Activated T-helper 17 cell treated with anti-CD3 and anti-CD28 coated beads, Interleukin-2, amount 50 U/mL, for 72 hours (primary cell): ENCODE results near the gene ASCC1. TPM values are rescaled to one million over a fixed set of nuclear protein-coding genes. Genes with fewer than 3 reads are reported as not detected.
A peak's percentile ranks its signal among the peaks of the same experiment; 100 is the strongest.

Source experiments
- ATAC-seq: fragments of 150-1000 bp; cut with Tn5 transposase; replicated peaks from 2 replicates; pipeline ENCODE4 v1.10.0; 2021; ENCODE audit warnings: mild to moderate bottlenecking, moderate library complexity
- H3K27ac Mint-ChIP-seq: one replicate; pipeline ENCODE4 v1.8.0; 2022; ENCODE audit warnings: mixed read lengths
- H3K27me3 Mint-ChIP-seq: one replicate; pipeline ENCODE4 v1.8.0; 2022; ENCODE audit warnings: mixed read lengths
- H3K36me3 Mint-ChIP-seq: one replicate; pipeline ENCODE4 v1.8.0; 2022; ENCODE audit warnings: low read depth, mild to moderate bottlenecking, mixed read lengths
- H3K4me1 Mint-ChIP-seq: one replicate; pipeline ENCODE4 v1.8.0; 2022; ENCODE audit warnings: mixed read lengths
- H3K4me3 Mint-ChIP-seq: one replicate; pipeline ENCODE4 v1.8.0; 2022; ENCODE audit warnings: mild to moderate bottlenecking, mixed read lengths
- H3K9me3 Mint-ChIP-seq: one replicate; pipeline ENCODE4 v1.8.0; 2022; ENCODE audit warnings: mixed read lengths
- total RNA-seq, 2 donors: library from RNA; stranded (reverse); gene quantifications; one replicate each; pipeline ENCODE4 v1.2.3, GENCODE V29; 2022

Gene ASCC1
- total RNA-seq, 2 donors from 2014 or later = 44.0 to 48.6 TPM

DNA sequence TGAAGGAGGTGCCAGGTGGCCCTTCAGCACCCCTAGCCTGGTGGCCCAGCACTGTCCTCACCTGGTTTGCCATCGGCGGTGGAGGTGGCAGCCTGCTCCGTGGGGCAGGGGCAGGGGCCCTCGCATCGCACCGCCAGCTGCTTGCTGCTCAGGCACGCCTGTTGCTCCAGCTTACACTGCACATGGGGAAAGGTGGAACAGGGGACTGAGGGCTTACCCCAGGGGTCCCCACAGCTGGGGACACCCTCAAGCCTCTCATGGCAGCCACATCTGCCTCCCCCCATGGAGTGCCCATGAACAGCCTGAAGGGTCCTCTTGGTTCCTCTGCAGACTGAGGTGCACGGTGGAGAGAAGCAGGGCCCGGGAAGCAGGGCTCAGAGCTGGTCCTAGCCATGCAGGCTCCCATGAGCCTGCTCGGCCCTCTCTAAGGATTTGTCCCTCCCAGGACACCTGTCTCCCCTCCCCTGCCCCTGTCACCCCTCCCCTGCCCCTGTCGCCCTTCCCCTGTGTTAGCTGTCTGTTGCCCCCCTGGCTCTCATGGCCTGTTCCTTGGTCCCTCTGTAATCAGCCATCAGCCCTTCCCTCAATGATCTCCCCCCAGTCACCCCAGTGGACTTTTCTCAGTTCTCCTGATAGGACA lies 147.8 kb downstream of the ASCC1 start:
- Mint-ChIP-seq H3K27me3 (no peaks in the 10 kb centered on the region), H3K4me3 (no peak overlapping the region), H3K4me1 (peaks cover 9% of the 10 kb centered on the region), H3K9me3 (no peaks in the 10 kb centered on the region), H3K27ac (peak overlapping the region; percentile 53), H3K36me3 (peaks cover 98% of the 10 kb centered on the region)
- ATAC-seq = no peak

DNA sequence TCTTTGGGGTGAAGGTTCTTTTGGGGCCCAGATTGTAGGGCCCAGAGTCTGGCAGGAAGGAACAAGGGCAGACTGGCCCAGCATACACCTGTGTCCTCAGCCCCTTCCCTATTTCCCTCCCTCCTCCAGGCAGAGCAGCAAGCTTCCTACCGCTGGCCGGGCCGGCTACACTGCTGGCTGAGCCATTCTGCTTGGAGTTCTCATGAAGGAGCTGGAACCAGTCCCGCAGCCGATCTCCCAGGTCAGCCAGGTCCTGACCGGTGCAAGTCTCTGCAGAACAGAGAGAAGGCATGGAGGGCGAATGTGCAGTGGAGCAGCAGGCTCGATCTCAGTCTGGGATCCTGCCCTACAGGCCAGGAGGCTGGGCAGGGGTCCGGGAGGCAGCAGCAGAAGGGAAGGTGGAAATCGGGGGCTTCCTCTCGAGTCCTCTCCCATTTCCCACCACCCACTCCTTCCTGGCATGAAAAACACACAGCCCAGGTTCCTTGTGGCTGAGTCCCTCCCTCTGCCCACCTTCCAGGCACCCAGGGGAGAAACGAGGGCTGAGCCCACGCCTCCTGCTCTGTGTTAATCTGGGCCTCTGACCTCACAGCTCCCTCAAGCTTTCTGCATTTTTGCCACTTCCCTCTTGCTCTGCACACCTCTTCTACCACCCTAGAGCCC lies 148.5 kb downstream of the ASCC1 start:
- Mint-ChIP-seq H3K27me3 (no peaks in the 10 kb centered on the region), H3K4me1 (peaks cover 9% of the 10 kb centered on the region), H3K4me3 (no peak overlapping the region), H3K36me3 (peaks cover 98% of the 10 kb centered on the region), H3K27ac (no peak overlapping the region), H3K9me3 (no peaks in the 10 kb centered on the region)
- no peak for ATAC-seq

DNA sequence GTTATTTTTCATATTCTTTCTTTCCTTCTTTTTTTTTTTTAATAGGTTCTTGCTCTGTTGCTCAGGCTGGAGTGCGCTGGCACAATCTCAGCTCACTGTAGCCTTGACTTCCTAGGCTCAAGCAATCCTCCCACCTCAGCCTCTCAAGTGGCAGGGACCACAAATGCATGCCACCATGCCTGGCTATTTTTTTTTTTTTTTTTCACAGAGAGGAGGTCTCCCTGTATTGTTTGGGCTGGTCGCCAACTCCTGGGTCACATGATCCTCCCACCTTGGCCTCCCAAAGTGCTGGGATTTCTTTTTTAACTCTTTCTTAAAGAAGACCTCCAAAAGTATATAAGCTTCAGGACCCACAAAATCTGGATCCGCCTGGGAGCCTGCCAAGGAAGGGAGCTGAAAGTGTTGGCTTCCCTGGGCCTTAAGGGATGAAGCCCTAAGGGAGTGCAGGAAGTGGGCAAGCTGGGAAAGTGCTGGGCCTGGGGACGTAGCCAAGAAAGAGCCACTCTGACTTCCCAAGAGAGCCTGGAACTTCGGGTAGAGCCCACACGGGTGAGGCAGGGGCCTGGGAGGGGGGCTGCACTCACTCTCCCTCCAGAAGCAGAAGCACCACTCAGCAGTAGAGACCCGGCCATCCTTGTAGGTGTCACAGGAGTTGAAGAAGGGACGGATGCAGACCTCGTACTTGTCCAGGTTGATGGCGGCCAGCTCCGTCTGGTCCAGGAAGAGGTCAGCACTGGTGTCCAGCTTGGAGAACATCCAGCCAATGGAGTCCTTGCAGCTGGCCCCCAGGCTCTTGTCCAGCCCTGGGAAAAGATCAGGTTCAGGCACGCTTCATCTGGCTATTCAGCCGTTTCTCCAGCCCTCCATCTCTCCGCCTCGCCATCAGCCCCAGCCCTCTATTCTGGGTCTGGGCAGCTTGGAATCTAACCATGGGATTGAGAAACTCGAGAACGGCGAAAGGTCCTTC lies 149.5 kb downstream of the ASCC1 start:
- H3K27ac Mint-ChIP-seq = peak overlapping the region; percentile 50
- H3K4me3 Mint-ChIP-seq = no peak overlapping the region
- no peaks in the 10 kb centered on the region for H3K27me3 Mint-ChIP-seq
- H3K36me3 Mint-ChIP-seq = peaks cover 98% of the 10 kb centered on the region
- ATAC-seq = no peak
- H3K9me3 Mint-ChIP-seq = no peaks in the 10 kb centered on the region
- peaks cover 7% of the 10 kb centered on the region for H3K4me1 Mint-ChIP-seq

DNA sequence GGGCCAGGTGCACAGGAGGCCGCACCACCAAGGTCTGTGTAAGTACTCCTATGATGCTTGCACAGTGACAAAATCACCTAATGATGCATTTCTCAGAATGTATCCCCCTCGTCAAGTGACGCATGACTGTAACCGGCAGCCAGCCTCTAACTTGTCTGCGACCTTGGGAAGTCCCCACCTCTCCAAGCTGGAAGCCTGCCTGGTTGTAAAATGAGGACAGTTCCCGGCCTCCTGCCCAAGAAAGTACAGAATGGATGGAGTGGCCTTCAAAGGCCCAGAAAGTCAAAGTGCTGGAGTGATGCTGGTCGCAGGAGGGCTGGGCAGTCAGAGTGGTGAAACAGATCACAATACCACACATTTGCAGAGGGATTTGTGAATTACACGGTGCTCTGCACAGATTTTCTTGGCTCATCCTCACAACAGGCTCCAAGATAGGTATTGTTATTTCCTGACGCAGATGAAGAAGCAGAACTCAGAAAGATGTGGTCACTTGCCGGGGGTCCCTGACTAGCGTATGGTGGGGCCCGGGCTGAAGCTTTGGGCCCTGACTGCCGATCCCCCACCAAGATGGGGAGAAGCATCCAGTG lies 150.5 kb downstream of the ASCC1 start:
- Mint-ChIP-seq H3K36me3 (peaks cover 94% of the 10 kb centered on the region), H3K4me3 (no peak overlapping the region), H3K4me1 (peaks cover 5% of the 10 kb centered on the region), H3K9me3 (no peaks in the 10 kb centered on the region), H3K27me3 (no peaks in the 10 kb centered on the region), H3K27ac (no peak overlapping the region)
- ATAC-seq = no peak

DNA sequence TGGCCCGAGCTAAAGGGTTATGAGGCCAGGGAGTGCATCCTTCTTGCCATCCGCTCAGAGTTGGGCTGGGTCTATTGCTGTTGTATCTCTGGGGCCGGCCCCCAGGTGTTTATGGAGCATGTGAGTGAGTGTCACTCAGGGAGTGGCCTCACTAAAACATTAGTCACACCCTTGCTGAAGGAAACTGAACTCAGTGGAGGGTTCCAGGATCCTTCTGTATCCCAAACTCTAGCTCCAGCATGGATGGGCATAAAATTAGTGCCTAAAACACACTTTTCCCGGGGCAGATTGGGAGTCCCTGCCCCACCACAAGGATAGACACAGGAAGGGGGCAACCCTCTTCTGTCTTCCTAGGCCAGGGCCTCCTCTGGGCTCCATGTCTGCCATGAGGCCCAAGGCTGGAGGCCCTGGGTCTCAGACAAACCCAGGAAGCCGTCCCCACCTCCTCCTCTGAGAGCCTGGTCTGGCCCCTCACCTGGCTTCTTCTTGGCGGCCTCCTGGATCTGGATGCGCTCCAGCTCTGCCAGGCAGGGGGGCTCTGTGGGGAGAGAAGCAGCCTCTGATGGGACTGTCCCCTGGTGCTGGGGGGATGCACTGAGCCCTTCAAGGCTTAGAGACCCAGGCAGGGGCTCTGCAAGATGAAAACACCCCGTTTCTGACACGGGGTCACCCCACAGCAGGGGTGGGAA lies 152.2 kb downstream of the ASCC1 start:
- H3K27ac Mint-ChIP-seq = peak overlapping the region; percentile 64
- peaks cover 12% of the 10 kb centered on the region for H3K4me1 Mint-ChIP-seq
- no peak overlapping the region for H3K4me3 Mint-ChIP-seq
- no peaks in the 10 kb centered on the region for H3K27me3 Mint-ChIP-seq
- no peak for ATAC-seq
- no peaks in the 10 kb centered on the region for H3K9me3 Mint-ChIP-seq
- peaks cover 78% of the 10 kb centered on the region for H3K36me3 Mint-ChIP-seq

DNA sequence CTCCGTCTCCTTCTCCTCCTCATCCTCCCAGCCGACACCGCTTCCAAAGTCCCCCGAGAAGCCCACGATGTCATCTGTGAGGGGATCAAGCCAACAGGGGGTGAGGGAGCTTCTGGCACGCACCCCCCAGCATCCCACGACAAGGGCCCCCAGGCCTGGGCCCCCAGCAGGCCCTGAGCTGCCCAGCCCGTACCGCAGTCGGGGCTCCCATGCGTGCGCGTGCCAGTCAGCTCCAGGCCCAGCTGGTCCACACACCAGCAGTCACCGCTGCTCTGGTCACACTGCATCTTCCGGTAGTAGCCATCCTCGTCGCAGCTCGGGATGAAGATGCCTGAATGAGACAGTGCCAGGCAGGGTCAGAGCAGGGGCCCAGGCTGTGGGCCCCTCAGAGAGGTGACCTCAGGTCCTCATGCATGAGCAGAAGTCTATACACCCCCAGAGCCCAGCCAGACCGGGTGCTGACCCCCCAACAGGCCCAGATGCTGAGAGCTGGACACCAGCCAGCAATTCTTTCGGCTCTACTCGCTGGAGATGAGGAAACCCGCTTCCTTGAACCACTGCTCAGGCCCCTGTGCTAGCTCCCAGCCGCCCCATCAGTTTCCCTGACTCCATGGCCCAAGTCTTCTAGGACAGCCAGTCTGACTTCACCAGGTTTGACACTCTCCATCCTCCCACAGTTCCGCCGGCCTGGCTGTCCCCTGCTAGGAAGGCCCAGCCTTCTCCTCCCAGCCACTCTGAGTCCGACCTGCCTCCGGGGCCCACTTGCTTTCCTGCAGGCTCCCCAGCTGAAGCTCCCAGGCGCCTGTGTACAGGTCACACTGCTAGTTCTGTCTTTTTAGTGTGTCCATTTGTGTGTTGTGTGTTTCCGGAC lies 153.0 kb downstream of the ASCC1 start:
- H3K4me1 Mint-ChIP-seq = peaks cover 15% of the 10 kb centered on the region
- H3K4me3 Mint-ChIP-seq = no peak overlapping the region
- H3K36me3 Mint-ChIP-seq = peaks cover 70% of the 10 kb centered on the region
- peak overlapping the region; percentile 64 for H3K27ac Mint-ChIP-seq
- H3K9me3 Mint-ChIP-seq = no peaks in the 10 kb centered on the region
- no peaks in the 10 kb centered on the region for H3K27me3 Mint-ChIP-seq
- ATAC-seq = no peak

DNA sequence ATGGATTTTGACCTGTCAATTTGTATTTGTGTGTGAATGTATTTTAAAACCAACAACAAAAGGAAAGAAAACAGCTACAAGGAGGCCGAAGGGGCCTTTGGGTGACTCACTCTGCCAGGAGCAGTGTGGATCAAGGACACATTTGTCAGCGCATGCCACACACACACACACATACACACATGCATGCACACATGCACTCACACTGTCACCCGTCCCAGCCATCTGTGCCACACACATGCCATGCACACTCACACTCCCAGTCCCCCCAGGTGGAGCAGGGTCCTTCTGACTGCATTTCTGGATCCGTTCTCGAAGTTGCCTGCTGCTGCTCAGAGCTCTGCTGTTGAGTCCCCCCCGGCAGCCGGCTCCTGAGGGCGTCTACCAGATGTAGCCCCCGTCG lies 153.7 kb downstream of the ASCC1 start:
- no peak for ATAC-seq
- no peak overlapping the region for H3K4me3 Mint-ChIP-seq
- H3K27me3 Mint-ChIP-seq = no peaks in the 10 kb centered on the region
- H3K36me3 Mint-ChIP-seq = peaks cover 63% of the 10 kb centered on the region
- peak overlapping the region; percentile 48 for H3K27ac Mint-ChIP-seq
- no peaks in the 10 kb centered on the region for H3K9me3 Mint-ChIP-seq
- H3K4me1 Mint-ChIP-seq = peaks cover 15% of the 10 kb centered on the region

DNA sequence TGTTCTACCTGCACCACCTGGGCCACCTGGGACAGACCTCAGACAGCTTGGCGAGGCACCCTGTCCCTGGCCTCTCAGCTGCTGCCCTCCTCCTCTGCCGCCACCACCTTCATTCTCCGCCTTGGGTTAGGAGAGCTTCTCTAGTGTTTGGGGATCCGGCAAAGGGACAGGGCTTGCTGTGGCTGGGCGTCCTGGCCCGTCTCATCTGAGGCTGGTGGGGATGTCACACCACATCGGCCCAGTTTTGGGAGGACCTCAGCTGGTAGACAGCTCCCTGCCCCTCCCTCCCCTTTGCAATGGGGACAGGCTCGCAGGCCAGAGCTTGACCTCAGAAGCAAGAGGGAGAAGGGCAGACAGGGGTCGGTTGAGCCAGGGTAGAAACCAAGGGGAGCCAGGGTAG lies 154.1 kb downstream of the ASCC1 start:
- H3K4me1 Mint-ChIP-seq = peaks cover 15% of the 10 kb centered on the region
- H3K4me3 Mint-ChIP-seq = no peak overlapping the region
- H3K9me3 Mint-ChIP-seq = no peaks in the 10 kb centered on the region
- H3K27me3 Mint-ChIP-seq = no peaks in the 10 kb centered on the region
- peaks cover 58% of the 10 kb centered on the region for H3K36me3 Mint-ChIP-seq
- no peak for ATAC-seq
- H3K27ac Mint-ChIP-seq = peak overlapping the region; percentile 48

DNA sequence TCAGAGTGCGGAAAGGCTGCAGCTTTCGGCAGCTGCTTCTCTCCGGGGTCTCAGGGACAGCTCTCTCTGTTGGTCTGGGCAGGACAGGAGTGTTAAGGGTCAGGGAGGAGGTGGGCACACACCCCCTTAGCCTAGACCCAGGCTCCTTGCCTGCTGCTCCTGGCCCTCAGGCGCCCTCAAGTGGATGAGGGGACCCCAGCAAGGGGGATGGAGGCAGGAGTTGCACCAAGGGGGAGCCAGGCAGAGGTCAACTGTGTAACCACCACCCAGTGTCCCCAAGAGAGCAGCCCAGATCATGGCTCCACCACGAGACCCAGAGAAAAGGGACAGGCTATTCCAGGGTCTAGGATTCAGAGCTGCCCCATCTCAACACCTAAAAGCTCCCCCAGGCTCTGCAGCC lies 154.6 kb downstream of the ASCC1 start:
- H3K4me3 Mint-ChIP-seq = no peak overlapping the region
- H3K27ac Mint-ChIP-seq = peak overlapping the region; percentile 89
- H3K27me3 Mint-ChIP-seq = no peaks in the 10 kb centered on the region
- no peaks in the 10 kb centered on the region for H3K9me3 Mint-ChIP-seq
- peaks cover 15% of the 10 kb centered on the region for H3K4me1 Mint-ChIP-seq
- peaks cover 54% of the 10 kb centered on the region for H3K36me3 Mint-ChIP-seq
- no peak for ATAC-seq

DNA sequence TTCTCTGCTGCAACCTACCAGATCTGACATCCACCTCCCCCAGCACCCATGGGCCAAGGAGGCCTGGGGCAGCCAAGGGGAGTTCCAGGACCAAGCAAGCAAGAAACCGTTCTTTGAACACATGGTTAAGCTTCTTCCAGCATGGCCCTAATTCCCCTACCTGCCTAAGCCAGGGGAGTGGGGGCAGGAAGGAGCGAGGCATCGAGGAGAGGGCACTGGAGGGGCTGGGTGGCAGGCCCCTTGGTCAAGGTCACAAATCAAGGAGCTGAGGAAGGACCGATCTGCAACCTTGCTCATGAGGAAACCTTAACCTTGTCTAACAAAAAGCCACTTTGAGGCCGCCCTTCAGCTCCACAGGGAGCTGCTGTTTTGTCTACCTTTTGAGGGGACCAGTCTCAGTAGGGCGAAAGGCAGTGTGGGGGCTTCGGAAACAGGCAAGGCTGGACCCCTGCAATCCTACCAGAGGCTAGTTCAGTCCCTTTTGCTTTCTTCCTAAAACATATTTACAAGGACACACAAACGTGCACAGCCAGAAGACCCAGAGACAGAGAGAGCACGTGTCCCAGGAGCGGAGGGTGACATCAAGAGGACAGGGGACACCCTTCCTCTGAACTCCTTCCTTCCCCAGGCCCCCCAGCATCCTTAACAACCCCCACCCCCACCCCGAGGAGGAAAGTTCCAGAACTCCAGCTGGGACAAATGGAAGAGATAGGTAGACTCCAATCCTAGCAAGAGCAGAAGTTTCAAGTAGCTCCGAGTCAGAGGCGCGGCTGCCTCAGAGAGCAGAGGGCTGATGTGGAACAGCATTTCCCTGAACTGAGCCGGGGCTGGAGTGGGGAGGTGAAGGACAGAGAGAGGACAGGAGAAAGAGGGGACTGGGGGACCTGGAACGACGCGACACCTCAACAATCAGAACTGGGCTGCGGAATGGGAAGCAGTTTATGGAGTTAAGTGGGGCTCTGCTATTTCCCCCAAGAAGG lies 155.9 kb downstream of the ASCC1 start:
- Mint-ChIP-seq H3K27ac (peak overlapping the region; percentile 89), H3K36me3 (peaks cover 40% of the 10 kb centered on the region), H3K4me1 (peaks cover 15% of the 10 kb centered on the region), H3K27me3 (no peaks in the 10 kb centered on the region), H3K9me3 (no peaks in the 10 kb centered on the region), H3K4me3 (peak overlapping the region; percentile 56)
- no peak for ATAC-seq

DNA sequence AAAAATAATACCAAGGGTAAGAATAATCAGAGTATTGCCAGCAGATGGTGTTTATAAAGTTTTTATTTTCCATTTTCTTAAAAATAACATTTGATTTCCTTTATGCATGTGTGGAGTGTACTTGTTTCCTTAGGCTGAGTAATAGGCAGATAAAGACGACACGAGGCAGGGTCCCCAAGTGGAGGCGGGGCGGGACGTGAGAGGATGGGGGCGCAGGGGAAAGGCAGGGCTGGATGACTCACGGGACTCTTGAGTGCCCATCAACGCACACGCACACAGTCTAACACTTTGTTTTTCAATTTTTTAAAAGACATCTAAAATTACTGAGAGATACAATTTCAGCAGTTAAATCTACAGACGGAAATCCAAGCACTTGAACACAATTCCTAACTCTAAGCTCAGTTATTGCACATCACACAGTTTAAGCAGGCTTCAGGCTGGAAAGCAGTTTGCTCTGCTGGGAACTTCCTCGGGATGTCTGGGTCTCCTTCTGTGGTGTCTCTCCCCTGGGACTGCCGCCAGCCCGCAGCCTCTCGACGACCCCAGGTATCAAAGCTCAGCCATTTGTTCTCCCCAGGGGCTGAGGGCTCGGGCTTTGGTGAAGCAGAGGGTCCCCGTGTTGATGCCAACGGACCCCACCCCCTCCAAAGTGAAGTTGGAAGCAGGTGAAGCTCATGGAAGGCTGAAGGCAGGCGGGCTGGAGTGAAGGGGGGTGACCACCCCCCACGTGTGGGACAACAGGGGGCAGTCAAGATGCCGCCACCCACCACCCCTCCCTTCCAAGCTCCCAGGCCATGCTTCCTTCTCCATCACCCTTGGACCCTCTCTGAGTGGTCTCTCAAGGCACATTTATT lies 156.9 kb downstream of the ASCC1 start:
- H3K27ac Mint-ChIP-seq = peak overlapping the region; percentile 89
- ATAC-seq = peak; percentile 70
- no peaks in the 10 kb centered on the region for H3K9me3 Mint-ChIP-seq
- peak overlapping the region; percentile 56 for H3K4me3 Mint-ChIP-seq
- peaks cover 34% of the 10 kb centered on the region for H3K36me3 Mint-ChIP-seq
- H3K4me1 Mint-ChIP-seq = peaks cover 15% of the 10 kb centered on the region
- no peaks in the 10 kb centered on the region for H3K27me3 Mint-ChIP-seq
